Hepatocyte (in vitro differentiated cells): ENCODE results near the gene C1orf74. TPM values are rescaled to one million over a fixed set of nuclear protein-coding genes. Genes with fewer than 3 reads are reported as not detected.
A peak's percentile ranks its signal among the peaks of the same experiment; 100 is the strongest.

ENCODE experiments used
- DNase-seq: peaks from one replicate; pipeline ENCODE4 v3.0.0-alpha.2; 2016; ENCODE audit warnings: low spot score
- H2AFZ ChIP-seq: fragments of 200-600 bp; sonication (generic); 2 replicates; pipeline ENCODE4 v1.6.0; 2016; ENCODE audit warnings: antibody characterized with exemption, mild to moderate bottlenecking
- H3K27ac ChIP-seq: fragments of 200-600 bp; sonication (generic); 2 replicates; pipeline ENCODE4 v1.5.1; 2016; ENCODE audit warnings: mild to moderate bottlenecking
- H3K27me3 ChIP-seq: fragments of 200-600 bp; sonication (generic); 2 replicates; pipeline ENCODE4 v1.6.1; 2016
- H3K36me3 ChIP-seq: fragments of 200-600 bp; sonication (generic); replicated peaks from 2 replicates; pipeline ENCODE4 v1.5.1; 2016; ENCODE audit warnings: low read depth; ENCODE audit not compliant: insufficient read depth
- H3K4me1 ChIP-seq: fragments of 200-600 bp; sonication (generic); 2 replicates; pipeline ENCODE4 v1.5.1; 2016; ENCODE audit warnings: mild to moderate bottlenecking, moderate library complexity; ENCODE audit not compliant: insufficient read depth
- H3K4me2 ChIP-seq: fragments of 200-600 bp; sonication (generic); 2 replicates; pipeline ENCODE4 v1.6.0; 2016
- H3K4me3 ChIP-seq: fragments of 200-600 bp; sonication (generic); 2 replicates; pipeline ENCODE4 v1.5.1; 2016; ENCODE audit warnings: mild to moderate bottlenecking
- H3K79me2 ChIP-seq: fragments of 200-600 bp; sonication (generic); 2 replicates; pipeline ENCODE4 v1.6.0; 2017; ENCODE audit warnings: mild to moderate bottlenecking
- H3K9me2 ChIP-seq: fragments of 200-600 bp; sonication (generic); replicated peaks from 2 replicates; pipeline ENCODE4 v1.6.0; 2017; ENCODE audit warnings: mild to moderate bottlenecking; ENCODE audit not compliant: insufficient read depth
- H3K9me3 ChIP-seq: fragments of 200-600 bp; sonication (generic); 2 replicates; pipeline ENCODE4 v1.5.1; 2016; ENCODE audit warnings: low read depth, mild to moderate bottlenecking
- H4K20me1 ChIP-seq: fragments of 200-600 bp; sonication (generic); 2 replicates; pipeline ENCODE4 v1.6.0; 2016; ENCODE audit warnings: mild to moderate bottlenecking; ENCODE audit not compliant: insufficient read depth, poor library complexity, severe bottlenecking
- EZH2 ChIP-seq: fragments of 200-600 bp; sonication (generic); IDR thresholded peaks from 2 replicates; pipeline ENCODE4 v1.6.1; 2016; ENCODE audit warnings: antibody characterized with exemption, mild to moderate bottlenecking, borderline replicate concordance
- EZH2phosphoT487 ChIP-seq: fragments of 200-600 bp; sonication (generic); IDR thresholded peaks from one replicate; pipeline ENCODE4 v1.6.1; 2018; ENCODE audit warnings: antibody characterized with exemption, mild to moderate bottlenecking, low read depth, moderate library complexity; ENCODE audit not compliant: unreplicated experiment, severe bottlenecking
- WGBS: methylation state at CpG from one replicate; pipeline ENCODE4 v1.1.6; 2016; ENCODE audit warnings: low lambda C conversion rate; ENCODE audit errors: missing lambda C conversion rate; 5-methylcytosine and 5-hydroxymethylcytosine counted together
- polyA plus RNA-seq: library from polyadenylated mRNA; unstranded; fragments of >200 nt; fragmentation: Nextera tagmentation; extraction: Ambion mirVana; gene quantifications from 2 replicates; pipeline ENCODE4 v1.2.1, GENCODE V29; 2016
- total RNA-seq: library from RNA; depleted of rRNA; stranded (reverse); fragments of >200 nt; gene quantifications from 2 replicates; pipeline ENCODE4 v1.2.3, GENCODE V29; 2014
- TF ChIP-seq, protein P1 (sequence below): fragments of 200-600 bp; sonication (generic); IDR thresholded peaks from 2 replicates; pipeline ENCODE4 v1.5.1; 2016; ENCODE audit warnings: antibody characterized with exemption, mild to moderate bottlenecking; ENCODE audit not compliant: poor library complexity

The C1orf74 gene
- total and polyA plus RNA-seq, 2 experiments from 2014 or later = 2.2 to 3.3 TPM

GRCh38 chr1:209789245-209789644, 4.9 kb upstream of the C1orf74 start:
- Histone ChIP-seq H3K9me3 (no peaks in the 10 kb centered on the region), H3K4me1 (peaks cover 16% of the 10 kb centered on the region), H2AFZ (no peak overlapping the region), H3K27ac (no peak overlapping the region), H3K4me3 (no peak overlapping the region), H3K79me2 (no peaks in the 10 kb centered on the region), H3K27me3 (no peaks in the 10 kb centered on the region), H3K36me3 (peaks cover 7% of the 10 kb centered on the region), H3K4me2 (no peak overlapping the region), H3K9me2 (no peaks in the 10 kb centered on the region), H4K20me1 (no peaks in the 10 kb centered on the region)
- DNase-seq = no peak
- TF ChIP-seq EZH2phosphoT487 (no peak), EZH2 (no peak)
- TF ChIP-seq, protein P1, sequence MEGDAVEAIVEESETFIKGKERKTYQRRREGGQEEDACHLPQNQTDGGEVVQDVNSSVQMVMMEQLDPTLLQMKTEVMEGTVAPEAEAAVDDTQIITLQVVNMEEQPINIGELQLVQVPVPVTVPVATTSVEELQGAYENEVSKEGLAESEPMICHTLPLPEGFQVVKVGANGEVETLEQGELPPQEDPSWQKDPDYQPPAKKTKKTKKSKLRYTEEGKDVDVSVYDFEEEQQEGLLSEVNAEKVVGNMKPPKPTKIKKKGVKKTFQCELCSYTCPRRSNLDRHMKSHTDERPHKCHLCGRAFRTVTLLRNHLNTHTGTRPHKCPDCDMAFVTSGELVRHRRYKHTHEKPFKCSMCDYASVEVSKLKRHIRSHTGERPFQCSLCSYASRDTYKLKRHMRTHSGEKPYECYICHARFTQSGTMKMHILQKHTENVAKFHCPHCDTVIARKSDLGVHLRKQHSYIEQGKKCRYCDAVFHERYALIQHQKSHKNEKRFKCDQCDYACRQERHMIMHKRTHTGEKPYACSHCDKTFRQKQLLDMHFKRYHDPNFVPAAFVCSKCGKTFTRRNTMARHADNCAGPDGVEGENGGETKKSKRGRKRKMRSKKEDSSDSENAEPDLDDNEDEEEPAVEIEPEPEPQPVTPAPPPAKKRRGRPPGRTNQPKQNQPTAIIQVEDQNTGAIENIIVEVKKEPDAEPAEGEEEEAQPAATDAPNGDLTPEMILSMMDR = no peak
- 100% methylated on average over 1 of the region's 1 CpG for WGBS

GRCh38 chr1:209787551-209787950, 3.2 kb upstream of the C1orf74 start:
- no peak for TF ChIP-seq EZH2phosphoT487
- TF ChIP-seq, protein P1 = no peak
- no peak for TF ChIP-seq EZH2
- no peaks in the 10 kb centered on the region for H3K36me3 ChIP-seq

GRCh38 chr1:209786146-209786545, 1.8 kb upstream of the C1orf74 start:
- TF ChIP-seq EZH2phosphoT487 = no peak
- DNase-seq = no peak
- H3K4me3 ChIP-seq = no peak overlapping the region
- no peak overlapping the region for H2AFZ ChIP-seq
- H3K27ac ChIP-seq = no peak overlapping the region
- peaks cover 11% of the 10 kb centered on the region for H3K4me1 ChIP-seq
- no peaks in the 10 kb centered on the region for H3K9me3 ChIP-seq
- WGBS = 56% methylated on average over 4 of the region's 4 CpGs
- H3K79me2 ChIP-seq = peaks cover 5% of the 10 kb centered on the region
- H3K27me3 ChIP-seq = no peaks in the 10 kb centered on the region
- H4K20me1 ChIP-seq = no peaks in the 10 kb centered on the region
- H3K9me2 ChIP-seq = no peaks in the 10 kb centered on the region
- no peaks in the 10 kb centered on the region for H3K36me3 ChIP-seq
- H3K4me2 ChIP-seq = no peak overlapping the region

More at GRCh38 chr1:209787551-209787950, 3.2 kb upstream of the C1orf74 start:
- H4K20me1 ChIP-seq = no peaks in the 10 kb centered on the region
- H3K4me1 ChIP-seq = peaks cover 23% of the 10 kb centered on the region
- H3K9me2 ChIP-seq = no peaks in the 10 kb centered on the region
- no peaks in the 10 kb centered on the region for H3K9me3 ChIP-seq
- peak overlapping the region; percentile 33 for H3K27ac ChIP-seq
- H3K27me3 ChIP-seq = no peaks in the 10 kb centered on the region
- peak; percentile 44 for DNase-seq
- no peak overlapping the region for H2AFZ ChIP-seq
- WGBS = 60% methylated on average over 2 of the region's 2 CpGs
- H3K4me2 ChIP-seq = no peak overlapping the region
- no peaks in the 10 kb centered on the region for H3K79me2 ChIP-seq
- no peak overlapping the region for H3K4me3 ChIP-seq

DNA sequence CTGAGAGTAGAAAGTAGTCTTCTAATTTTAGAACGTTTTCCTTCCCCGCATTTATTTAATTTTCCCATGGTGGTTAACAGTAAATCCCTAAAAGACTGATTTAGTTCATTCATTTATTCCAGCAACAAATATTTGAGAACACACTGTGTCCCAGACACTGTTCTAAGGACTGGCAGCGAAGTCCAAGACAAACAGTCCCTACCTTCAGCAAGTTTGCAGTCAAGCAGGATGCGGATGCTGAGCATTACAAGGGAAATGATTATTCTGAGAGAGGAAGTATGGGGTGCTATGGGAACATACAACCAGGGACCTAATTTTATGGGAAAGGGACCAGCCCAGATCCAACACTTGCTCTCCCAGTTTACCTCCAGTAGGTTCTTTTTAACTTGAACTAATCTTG, 1.2 kb upstream of the C1orf74 start:
- peaks cover 5% of the 10 kb centered on the region for H3K79me2 ChIP-seq
- no peaks in the 10 kb centered on the region for H3K9me3 ChIP-seq
- H4K20me1 ChIP-seq = no peaks in the 10 kb centered on the region
- H3K4me3 ChIP-seq = no peak overlapping the region
- no peak overlapping the region for H2AFZ ChIP-seq
- no peak overlapping the region for H3K4me2 ChIP-seq
- no peak for DNase-seq
- peaks cover 11% of the 10 kb centered on the region for H3K4me1 ChIP-seq
- H3K36me3 ChIP-seq = no peaks in the 10 kb centered on the region
- WGBS = 98% methylated on average over 4 of the region's 4 CpGs
- TF ChIP-seq EZH2 = no peak
- TF ChIP-seq, protein P1 = no peak
- TF ChIP-seq EZH2phosphoT487 = no peak
- peak overlapping the region; percentile 92 for H3K27ac ChIP-seq
- H3K27me3 ChIP-seq = no peaks in the 10 kb centered on the region
- no peaks in the 10 kb centered on the region for H3K9me2 ChIP-seq
